Measurements from ENCODE around the gene OSBPL3. TPM values are rescaled to one million over a fixed set of nuclear protein-coding genes. Genes with fewer than 3 reads are reported as not detected.

Gene OSBPL3
- polyA plus RNA-seq, 1 of the 3 experiments (the other 2 are of a cell fraction), result 23.2 TPM

DNA sequence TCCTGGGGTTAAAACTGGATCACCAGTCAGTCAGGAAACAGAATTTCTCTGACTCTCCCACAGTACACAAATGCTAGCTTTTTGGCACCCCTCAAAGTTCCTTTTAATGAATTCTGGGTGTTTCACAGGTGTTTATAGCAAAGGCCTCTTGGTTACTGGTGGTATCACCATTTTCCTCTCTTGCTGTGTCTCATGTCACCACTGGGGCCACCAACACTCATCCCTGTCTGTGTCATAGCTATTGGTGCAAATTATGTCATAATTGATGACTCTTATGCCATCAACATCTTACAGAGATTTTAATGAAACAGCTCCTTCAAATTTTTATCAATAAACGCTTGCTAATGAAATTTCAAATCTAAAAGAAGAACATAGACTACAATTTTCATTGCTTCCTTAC is 27.7 kb upstream of the OSBPL3 start:
- H3K4me3 ChIP-seq (ENCODE audit: low read depth in 2 of 2, low read length in 1 of 2), result no peak overlapping the region
- no peaks in the 10 kb centered on the region for H3K36me3 ChIP-seq (replicated peaks in 1 of 2; ENCODE audit: control insufficient read depth in 1 of 2, insufficient read depth in 2 of 2, low read length in 1 of 2)
- 84% methylated on average over 1 of the region's 1 CpG for WGBS (ENCODE audit: low lambda C conversion rate)
- TF ChIP-seq RCOR1 (IDR thresholded peaks at IDR 0.05; ENCODE audit: low read length) (no peak), EZH2phosphoT487 (IDR thresholded peaks at IDR 0.05; ENCODE audit: borderline replicate concordance, low read depth) (no peak), MXI1 (IDR thresholded peaks at IDR 0.05; ENCODE audit: low read depth, low read length) (no peak), TAF1 (IDR thresholded peaks at IDR 0.05; ENCODE audit: borderline replicate concordance, low read depth, low read length) (no peak), SMC3 (IDR thresholded peaks at IDR 0.05; ENCODE audit: low read depth, low read length) (no peak), RXRA (IDR thresholded peaks at IDR 0.05; ENCODE audit: borderline replicate concordance, low read depth) (no peak), YY1 (IDR thresholded peaks at IDR 0.05; ENCODE audit: low read depth) (no peak), TEAD4 (IDR thresholded peaks at IDR 0.05; ENCODE audit: borderline replicate concordance, insufficient read depth) (no peak), EP300 (IDR thresholded peaks at IDR 0.05; ENCODE audit: borderline replicate concordance in 1 of 2, low read depth in 1 of 2, low read length in 1 of 2) (no peak), MEF2A (IDR thresholded peaks at IDR 0.05; ENCODE audit: borderline replicate concordance, low read depth) (no peak)
- TF ChIP-seq, protein P1, sequence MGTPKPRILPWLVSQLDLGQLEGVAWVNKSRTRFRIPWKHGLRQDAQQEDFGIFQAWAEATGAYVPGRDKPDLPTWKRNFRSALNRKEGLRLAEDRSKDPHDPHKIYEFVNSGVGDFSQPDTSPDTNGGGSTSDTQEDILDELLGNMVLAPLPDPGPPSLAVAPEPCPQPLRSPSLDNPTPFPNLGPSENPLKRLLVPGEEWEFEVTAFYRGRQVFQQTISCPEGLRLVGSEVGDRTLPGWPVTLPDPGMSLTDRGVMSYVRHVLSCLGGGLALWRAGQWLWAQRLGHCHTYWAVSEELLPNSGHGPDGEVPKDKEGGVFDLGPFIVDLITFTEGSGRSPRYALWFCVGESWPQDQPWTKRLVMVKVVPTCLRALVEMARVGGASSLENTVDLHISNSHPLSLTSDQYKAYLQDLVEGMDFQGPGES (IDR thresholded peaks at IDR 0.05; ENCODE audit: low read depth, low read length), result no peak
- TF ChIP-seq, protein P2, sequence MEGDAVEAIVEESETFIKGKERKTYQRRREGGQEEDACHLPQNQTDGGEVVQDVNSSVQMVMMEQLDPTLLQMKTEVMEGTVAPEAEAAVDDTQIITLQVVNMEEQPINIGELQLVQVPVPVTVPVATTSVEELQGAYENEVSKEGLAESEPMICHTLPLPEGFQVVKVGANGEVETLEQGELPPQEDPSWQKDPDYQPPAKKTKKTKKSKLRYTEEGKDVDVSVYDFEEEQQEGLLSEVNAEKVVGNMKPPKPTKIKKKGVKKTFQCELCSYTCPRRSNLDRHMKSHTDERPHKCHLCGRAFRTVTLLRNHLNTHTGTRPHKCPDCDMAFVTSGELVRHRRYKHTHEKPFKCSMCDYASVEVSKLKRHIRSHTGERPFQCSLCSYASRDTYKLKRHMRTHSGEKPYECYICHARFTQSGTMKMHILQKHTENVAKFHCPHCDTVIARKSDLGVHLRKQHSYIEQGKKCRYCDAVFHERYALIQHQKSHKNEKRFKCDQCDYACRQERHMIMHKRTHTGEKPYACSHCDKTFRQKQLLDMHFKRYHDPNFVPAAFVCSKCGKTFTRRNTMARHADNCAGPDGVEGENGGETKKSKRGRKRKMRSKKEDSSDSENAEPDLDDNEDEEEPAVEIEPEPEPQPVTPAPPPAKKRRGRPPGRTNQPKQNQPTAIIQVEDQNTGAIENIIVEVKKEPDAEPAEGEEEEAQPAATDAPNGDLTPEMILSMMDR (IDR thresholded peaks at IDR 0.05), result no peak
- TF ChIP-seq, protein P3, sequence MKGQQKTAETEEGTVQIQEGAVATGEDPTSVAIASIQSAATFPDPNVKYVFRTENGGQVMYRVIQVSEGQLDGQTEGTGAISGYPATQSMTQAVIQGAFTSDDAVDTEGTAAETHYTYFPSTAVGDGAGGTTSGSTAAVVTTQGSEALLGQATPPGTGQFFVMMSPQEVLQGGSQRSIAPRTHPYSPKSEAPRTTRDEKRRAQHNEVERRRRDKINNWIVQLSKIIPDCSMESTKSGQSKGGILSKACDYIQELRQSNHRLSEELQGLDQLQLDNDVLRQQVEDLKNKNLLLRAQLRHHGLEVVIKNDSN (IDR thresholded peaks at IDR 0.05; ENCODE audit: borderline replicate concordance, low read depth), result no peak
- TF ChIP-seq, protein P4, sequence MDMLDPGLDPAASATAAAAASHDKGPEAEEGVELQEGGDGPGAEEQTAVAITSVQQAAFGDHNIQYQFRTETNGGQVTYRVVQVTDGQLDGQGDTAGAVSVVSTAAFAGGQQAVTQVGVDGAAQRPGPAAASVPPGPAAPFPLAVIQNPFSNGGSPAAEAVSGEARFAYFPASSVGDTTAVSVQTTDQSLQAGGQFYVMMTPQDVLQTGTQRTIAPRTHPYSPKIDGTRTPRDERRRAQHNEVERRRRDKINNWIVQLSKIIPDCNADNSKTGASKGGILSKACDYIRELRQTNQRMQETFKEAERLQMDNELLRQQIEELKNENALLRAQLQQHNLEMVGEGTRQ (IDR thresholded peaks at IDR 0.05; ENCODE audit: borderline replicate concordance, low read depth, low read length), result no peak
- no peaks in the 10 kb centered on the region for H3K27me3 ChIP-seq (ENCODE audit: insufficient read depth)
- H3K4me2 ChIP-seq, result no peak overlapping the region
- no peaks in the 10 kb centered on the region for H3K9me2 ChIP-seq
- no peaks in the 10 kb centered on the region for H3K9me3 ChIP-seq
- no peak overlapping the region for H3K9ac ChIP-seq
- H3K27ac ChIP-seq (ENCODE audit: low read depth in 2 of 2, low read length in 1 of 2), result no peak overlapping the region
- no peaks in the 10 kb centered on the region for H3F3A ChIP-seq (replicated peaks; ENCODE audit: insufficient read depth)
- H3K79me2 ChIP-seq (ENCODE audit: insufficient read depth), result no peaks in the 10 kb centered on the region
- no peak for DNase-seq
- H4K20me1 ChIP-seq (ENCODE audit: insufficient read depth), result no peaks in the 10 kb centered on the region
- peaks cover 0 to under 1% of the 10 kb centered on the region in 2 experiments; a peak in 1 of 4 replicates for H3K4me1 ChIP-seq (ENCODE audit: control insufficient read depth in 1 of 2, insufficient read depth in 2 of 2, low read depth in 1 of 2, low read length in 1 of 2)
- ChIA-PET CTCF (interaction anchor here (0.6 to 1.9 kb wide), 3 partner anchors 63 to 196 kb away, joined by 3 to 7 read pairs (median 4); no protein-coding TSS in a partner anchor), POLR2A (no interaction called here)
- no peak overlapping the region for H2AFZ ChIP-seq (ENCODE audit: low read depth)

Measured in SK-N-SH (cell line).